GM18873 (cell line): ENCODE measurements around the gene GLDC.

Source experiments
- ATAC-seq: cut with Tn5 transposase; IDR thresholded peaks from one replicate; pipeline ENCODE4 v1.9.1; 2021; ENCODE audit warnings: mild to moderate bottlenecking, moderate library complexity, moderate number of reproducible peaks; ENCODE audit not compliant: unreplicated experiment, low FRiP score

Gene GLDC

DNA sequence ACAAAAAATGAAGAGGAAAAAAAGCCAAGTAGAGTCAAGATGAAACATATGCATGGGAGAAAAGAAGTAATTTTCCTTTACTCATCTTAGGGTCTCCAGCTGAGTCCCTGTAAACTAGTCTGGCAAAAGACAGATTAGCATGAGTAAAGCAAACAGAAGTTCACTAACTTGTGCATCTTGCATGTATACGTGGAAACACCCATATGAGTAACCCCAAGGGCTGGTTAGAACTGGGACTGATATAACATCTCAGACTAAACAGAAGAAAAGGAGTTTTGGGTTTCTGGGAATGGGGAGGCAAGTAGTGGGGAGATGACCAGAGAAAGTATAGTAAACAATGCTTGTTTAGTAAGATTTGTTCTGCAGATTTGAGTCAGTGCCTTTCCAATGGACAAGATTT is 20.1 kb upstream of the GLDC start:
- no peak for ATAC-seq

DNA sequence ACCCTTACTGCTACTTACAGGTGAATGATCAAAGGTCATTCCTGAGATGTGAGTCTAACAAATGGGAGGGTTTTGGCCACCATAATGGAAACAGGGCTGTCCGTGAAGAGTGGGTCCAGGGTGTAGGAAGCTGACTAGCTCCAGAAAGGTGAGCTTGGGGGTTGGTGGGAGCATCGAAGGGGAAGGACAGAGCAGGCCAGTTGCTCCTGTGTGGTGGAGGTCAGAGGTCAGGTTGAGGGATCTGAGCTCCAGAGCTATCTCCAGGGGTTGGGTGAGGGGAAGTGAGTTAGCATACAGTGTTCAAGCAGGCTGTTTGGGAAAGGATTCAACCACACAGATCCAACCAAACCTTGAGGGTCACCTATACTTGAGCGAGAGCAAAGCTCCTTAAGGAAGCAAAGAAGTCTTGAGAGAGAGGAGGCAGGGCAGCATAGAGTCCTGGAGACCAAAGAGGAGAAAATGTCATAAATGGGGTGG is 18.7 kb upstream of the GLDC start:
- no peak for ATAC-seq

DNA sequence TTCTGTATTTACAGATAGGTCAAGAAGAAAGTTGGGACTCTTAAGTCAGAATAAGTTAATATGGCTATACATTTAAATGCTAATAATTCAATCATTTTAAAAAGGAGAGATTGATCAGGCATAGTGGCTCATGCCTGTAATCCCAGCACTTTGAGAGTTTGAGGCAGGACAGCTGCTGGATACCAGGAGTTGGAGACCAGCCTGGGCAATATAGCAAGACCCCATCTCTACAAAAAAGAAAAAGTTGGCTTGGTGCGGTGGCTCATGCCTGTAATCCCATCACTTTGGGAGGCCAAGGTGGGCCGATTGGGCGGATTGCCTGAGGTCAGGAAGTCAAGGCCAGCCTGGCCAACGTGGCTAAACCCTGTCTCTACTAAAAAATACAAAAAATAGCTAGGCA is 15.0 kb upstream of the GLDC start:
- ATAC-seq, result no peak

DNA sequence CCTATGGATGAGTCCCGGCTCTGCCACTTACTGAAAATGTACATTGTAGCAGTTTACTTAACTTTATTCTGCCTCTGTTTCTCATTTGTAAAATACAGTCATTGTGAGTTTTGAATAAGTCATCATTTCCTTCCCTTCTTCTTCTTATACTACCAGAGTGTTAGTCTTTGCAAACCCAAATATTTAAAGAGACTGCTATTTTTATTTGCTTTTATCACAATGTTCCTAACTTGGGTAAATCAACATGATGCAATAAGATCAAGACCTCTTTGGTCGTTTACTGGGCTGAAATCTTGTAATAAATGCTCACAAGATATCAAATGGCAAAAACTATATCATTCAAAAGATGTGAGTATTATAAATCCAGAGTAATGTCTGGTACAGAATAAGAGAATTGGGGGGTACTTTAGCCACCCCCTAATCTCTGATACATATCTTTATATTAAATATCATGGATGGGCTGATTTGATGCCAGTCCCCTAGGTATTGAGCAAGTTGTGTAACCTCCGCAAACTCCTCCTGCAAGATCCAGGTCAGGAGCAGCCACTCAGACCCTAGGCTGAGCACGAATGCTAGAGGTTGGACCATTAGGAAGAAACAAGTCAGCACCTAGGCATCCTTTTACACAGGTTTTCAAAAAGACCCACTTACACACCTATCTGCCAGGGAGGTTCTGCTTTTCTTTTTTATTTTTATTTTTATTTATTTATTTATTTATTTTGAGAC is 13.3 kb upstream of the GLDC start:
- no peak for ATAC-seq

DNA sequence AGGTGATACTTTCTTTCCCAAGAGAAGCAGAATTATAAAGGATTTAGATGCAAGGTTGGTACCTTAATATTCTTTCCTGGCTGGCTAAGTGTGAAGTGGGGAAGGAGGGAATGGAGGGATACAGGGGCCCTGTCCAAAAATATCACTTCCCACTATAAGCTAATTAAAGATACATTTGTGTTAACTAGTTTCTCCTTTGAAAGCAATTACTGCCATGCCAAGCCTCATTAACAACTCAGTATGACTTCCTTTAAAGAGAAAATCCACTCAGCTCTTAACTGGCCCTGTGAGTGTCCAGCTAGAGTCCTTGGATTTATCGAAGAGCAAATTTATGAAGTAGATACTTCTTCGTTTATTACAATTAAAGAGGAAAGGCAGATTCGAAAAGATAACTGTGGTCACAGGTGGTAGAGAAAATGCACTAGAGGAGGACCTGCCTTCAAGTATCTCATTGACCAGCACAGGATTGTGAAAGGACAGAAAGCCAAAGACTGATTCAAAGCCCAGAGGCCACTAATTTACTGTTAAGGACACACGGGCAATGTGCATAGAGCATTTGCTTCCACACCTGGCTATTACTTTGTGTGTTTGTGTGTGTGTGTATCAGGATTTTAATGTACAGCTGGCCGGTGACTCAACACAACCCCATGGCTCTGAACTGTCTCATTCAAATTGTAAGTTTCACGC is 11.2 kb upstream of the GLDC start:
- ATAC-seq, result no peak

DNA sequence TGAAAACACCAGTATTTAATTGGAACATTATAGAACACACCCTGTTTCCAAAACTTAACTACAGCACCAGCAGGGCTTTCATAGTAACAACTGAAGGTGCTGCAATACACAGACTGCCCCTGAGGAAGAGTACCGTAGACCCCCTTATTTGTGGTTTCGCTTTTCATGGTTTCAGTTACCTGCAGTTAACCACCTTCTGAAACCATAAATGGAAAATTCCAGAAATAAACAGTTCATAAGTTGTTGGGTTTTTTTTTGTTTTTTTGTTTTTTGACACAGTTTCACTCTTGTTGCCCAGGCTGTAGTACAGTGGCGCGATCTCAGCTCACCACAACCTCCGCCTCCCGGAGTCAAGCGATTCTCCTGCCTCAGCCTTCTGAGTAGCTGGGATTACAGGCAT is 9.5 kb upstream of the GLDC start:
- peak; percentile 96 for ATAC-seq

DNA sequence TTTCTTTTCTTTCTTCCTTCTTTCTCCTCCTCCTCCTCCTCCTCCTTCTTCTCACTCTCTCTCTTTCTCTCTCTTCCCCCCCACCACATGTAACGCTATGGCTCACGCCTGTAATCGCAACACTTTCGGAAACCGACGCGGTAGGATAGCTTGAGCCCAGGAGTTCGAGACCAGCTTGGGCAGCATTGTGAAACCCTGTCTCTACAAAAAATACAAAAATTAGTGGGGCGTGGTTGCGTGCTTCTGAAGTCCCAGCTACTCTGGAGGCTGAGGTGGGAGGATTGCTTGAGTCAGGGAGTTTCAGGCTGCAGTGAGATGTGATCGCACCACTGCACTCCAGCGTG is 736 bp upstream of the GLDC start:
- no peak for ATAC-seq

DNA sequence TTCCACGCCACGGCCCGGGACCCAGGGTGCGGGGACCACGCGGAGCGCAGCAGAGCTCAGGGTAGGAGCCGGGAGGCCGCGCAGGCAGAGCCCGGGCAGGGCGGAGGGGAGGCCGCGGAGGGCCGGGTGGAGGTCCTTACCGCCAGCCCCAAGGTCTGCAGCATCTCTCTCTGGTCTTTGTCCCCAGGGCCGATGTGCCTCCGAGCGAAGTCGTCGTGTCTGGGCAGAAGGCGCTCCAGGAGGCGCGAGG is 499 bp downstream of the GLDC start:
- peak; percentile 19 for ATAC-seq

DNA sequence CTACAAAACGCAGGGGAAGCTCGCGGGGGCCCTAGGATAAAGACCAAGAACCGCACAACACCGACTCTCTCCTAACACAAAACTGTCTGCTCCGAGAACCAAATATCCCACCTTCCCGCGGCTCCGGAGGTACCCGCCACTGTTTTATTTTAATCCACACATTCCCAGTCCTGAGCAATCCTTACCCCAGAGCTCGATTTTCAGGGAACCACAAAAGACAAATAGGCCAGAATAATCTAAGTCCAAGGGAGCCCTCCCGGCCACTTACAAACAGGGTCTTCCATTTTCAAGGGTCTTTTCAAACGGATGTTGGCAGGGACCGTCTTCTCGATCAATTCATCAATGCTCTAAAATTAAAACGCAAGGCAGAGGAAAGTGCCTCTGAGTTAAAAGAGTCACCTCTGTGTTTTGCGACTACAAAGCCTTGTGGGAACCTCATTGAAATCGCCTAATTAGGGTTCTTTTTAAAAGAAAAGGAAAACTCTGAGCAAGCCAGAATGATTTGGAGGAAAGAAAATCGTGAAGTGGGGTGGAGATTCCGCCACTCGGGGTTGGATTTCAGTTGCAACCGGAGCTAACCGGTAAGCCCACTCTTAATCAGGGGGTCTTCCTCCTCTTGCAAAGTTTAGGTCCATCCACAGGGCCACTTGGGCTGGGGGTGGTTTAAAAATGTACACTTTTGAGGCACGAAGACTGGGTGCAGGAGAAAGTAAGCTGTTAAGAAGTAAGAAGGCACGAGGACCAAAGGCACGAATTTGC is 1.0 kb downstream of the GLDC start:
- no peak for ATAC-seq

DNA sequence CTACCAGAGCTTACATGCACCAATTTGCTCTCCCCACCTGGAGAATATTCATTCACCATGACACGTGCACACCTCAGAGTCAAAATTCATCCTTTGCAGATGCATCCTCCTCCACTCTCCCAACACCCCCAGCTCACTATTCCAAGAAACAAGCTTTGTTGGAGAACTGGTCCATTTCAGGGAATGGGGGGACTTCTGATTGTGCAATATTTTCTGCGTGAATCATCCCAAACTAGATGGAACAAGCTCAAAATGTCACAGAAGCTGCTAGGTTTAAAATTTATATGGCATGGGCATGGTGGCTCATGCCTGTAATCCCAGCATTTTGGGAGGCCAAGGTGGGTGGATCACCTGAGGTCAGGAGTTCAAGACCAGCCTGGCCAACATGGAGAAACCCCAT is 3.6 kb downstream of the GLDC start:
- no peak for ATAC-seq

DNA sequence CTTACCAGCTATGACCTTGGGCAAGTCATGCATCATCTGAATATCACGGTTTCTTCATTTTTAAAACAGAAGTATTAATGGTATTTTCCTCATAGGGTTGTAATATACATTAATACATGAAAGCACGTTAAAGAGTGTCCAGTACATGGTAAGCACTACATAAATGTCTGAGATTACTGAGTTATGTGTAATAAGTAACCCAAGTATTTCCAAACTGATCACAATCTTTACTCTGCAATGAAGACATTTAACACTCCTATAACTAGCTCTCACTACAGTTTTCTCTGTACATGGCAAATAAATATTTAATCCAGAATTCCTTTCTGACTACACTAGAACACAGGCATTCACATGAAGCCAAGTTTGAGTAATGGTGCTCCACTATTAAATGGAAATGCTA is 4.0 kb downstream of the GLDC start:
- ATAC-seq, result no peak

DNA sequence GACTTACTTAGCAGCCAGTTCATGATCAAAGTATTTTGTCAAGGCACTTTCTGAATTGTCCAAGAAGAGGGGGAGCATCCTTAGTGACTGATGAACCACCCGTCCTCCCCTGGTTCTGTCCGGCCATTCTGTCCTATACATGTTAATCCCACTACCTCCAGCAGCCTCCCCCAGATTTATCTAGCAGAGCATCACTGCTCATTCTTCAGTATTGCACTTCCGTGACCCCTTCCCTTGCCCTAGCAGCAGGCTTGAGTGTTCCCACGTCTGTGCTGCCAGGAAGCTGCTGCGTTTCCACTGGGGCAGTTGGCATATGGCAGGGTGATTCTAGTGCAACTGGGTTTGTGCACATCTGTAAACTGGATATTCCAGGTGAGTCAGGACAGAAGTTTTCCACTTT is 4.5 kb downstream of the GLDC start:
- no peak for ATAC-seq

DNA sequence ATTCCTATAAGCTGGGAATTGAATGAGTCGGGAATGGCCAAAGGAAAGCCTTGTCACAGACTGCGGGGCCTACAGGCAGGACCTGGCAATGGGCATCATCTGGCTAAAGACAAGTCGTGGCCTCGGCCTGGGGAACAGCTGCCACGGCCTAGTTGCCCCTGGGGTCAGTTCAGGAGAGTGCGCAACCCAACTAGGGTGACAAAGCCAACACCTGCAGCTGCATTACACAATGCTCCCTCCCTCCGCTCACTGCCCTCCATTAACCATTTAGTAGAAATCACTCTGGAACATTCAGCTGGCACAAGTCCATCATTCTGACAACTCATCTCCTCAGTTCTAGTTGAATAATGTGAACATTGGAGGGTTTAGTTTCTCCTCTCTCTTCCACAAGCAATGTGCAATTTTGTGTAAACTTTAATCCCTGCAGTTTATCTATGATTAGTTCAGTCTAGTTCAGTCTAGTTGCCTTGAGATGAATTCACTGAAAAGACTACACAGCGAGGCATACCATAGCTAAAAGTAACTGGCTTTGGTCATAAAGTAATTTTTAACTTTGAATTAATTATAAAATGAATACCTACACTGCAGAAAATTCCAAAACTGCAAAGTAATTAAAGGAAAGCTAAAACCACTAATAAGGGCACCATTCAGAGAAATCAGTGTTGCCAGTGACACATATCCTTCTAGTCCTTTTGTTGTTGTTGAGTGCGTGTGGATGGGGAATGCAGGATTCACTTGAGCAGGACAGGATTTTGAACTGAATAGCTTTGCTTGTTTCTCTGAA is 5.1 kb downstream of the GLDC start:
- ATAC-seq, result no peak

DNA sequence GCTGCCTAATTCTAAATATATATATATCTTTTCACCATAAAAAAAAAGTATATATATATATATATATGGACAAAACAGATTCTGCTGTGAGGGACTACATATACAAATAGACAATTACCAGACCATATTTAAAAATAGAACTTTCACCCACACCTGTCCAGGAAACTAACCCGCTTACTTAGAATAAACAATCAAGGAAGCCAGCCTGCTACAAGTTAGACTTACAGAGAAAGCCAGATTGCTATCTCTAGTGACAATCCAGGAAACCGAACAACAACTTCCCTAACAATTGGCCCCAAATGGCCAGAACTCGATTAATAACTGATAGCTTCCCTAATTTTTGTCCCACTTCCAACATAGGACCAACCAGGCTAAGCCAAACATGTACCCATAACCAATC is 5.9 kb downstream of the GLDC start:
- ATAC-seq, result no peak

DNA sequence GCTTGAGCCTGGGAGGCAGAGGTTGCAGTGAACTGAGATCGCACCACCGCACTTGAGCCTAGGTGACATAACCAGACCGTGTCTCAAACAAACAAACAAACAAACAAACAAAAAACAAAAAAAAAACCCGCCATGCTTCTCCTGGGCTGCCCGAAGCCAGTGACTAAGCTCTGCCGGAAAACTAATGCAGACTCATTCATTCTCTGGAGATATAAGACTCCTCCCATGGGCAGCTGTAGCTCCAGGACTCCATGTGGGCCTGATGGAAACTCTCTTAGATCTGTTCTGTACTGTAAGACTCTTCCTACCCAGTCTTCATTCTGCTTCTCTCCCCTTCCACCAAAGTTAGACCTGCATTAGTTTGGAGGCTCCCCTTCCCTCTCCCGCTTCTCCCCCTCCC is 11.1 kb downstream of the GLDC start:
- no peak for ATAC-seq

DNA sequence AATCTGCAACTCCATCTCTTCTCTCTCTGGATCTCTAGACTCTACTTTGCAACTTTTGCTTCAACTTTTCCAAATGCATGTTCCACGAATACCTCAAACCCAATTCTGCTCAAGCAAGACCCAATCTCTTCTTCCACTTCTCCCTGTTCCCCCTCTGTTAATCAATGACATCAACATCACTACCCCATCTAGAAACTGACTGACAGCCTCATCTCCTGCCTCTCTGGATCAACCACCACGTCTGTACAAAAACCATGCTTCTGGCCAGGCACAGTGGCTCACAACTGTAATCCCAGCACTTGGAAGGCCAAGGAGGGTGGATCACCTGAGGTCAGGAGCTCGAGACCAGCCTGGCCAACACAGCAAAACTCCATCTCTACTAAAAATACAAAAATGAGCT is 12.2 kb downstream of the GLDC start:
- ATAC-seq, result no peak

DNA sequence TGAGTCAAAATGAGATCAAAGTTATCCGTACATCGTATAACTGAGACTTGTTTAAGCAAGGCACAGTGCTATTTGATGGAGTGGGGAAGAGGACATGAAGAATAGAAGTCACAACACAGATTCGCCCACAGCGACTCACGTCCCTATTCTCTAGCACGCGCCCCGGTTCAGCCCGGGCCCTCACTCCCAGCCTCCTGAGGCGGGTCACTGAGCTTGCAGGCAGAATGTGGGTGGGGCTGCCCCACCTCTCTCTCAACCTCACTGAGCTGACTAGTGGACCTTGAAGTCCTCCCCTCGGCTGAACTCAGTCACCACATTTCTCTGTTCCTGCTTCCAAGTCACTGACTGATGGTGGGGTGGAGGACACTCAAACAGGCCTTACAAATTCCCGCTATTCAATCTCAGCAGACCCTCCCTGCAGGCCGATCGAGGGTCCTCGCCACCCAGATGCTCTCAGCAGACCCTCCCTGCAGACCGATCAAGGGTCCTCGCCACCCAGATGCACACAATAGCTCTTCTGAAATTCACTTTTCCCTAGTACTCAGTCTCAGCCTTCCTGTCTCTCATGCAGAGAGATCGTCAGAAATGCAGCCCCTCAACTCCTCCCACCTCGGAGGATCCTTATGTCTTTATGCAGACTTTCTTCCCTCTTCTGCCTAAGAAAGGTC is 12.9 kb downstream of the GLDC start:
- peak; percentile 86 for ATAC-seq

DNA sequence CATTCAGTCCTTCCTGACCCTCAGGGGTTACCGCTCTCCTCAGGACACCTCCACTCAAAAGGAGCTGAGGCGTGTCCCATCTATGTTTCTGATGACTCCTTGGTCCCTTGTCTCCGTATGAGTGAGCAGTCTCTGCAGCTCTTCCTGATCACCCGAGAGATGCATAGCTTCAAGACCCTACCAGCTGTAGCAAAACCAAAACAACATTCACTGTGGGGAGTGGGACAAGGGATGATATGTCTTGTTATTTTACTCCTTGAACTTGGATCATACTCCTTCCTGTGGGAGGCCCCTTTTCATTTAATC is 14.4 kb downstream of the GLDC start:
- ATAC-seq, result peak; percentile 34

DNA sequence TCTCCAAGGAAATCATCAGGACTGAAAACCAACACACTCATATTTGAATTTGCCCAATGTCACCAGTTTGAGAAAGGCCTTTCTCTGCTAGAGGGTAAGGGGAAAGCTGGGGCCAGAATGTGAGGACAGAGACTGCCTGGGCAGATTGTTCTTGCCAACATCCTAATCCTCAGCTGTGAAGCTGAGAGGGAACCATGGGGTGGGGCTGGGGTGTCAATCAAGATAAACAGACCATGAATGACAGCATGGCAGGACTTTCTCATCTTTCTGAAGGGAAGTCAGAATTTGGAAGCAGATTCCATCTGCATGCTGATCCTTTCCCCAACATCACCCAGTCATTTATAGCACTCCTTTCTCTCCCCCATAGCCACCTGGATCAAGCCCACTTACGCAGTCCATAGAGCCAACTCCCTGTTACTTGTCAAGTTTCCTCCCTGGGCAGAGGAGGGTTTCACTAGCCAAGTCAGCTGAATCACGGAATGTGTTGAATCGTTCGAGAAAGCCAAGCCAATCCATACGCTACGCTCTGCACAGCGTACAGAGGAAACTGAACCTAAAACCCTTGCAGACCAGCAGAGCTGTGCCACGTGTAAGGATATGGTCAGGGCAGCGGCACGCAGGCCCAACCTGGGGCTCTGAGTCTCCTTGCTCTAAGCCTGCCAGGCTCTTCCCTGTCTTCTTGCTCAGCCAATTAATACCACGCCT is 14.9 kb downstream of the GLDC start:
- ATAC-seq, result peak; percentile 79

DNA sequence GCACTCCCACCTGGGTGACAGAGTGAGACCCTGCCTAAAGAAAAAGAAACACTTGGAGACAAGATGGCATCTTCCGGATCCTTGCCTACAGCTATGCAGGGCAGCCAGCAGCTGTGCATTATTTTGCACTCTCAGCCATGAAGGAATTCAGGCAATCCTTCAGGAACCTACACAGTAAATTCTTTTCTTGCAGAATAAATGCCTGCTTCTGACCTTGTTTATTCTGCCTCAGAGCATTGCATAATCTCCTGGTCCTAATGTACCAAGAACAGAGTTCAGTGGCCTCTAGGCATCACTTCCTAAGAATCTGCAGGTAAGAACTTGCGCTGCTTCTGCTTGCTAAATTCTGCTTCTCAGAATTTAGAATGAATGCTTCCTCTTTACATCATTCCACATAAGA is 16.8 kb downstream of the GLDC start:
- ATAC-seq, result no peak
